ENCODE data around the gene FUT2. TPM values are rescaled to one million over a fixed set of nuclear protein-coding genes. Genes with fewer than 3 reads are reported as not detected.

Gene FUT2
- total and polyA plus RNA-seq, 2 of the 13 experiments (the other 11 are each of a cell fraction or from before 2014, with no cell fraction given): 0.07 TPM; not detected in 1

DNA sequence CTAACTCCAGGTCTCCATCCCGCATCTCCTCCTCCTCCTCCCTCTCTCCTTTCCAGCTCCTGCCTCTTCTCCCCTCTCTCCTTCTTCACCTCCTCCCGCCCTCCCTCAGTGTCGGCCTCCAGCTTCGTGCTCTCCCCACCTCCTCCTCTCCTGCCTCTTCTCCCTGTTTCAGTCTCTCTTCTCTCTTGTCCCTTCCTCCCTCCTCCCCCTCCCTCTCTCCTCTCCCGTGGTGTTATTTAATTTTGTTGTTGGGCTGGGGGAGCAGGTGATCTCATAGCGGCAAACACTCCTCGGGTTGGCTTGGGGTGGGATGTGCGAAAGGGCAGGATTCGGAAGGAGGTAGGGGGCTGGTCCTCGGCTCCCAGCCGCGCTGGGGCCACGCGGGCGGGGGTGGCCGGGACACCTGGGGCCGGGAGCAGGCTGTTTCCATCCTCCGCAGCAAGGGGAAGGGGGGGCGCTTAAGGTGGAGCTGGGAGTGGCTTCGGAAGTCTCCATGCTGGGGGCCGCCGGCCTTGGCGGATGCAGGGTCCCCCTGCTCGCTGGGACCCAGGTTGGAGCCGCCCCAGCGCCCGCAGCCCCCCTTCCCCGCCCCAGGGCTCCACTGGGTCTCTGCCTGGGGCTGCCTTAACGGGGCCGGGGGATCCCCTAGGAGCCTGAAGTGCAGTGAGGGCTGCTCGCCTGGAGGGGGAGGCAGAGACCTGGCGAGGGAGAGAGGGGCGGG is 49.6 kb upstream of the FUT2 start, which contains the start of gene CA11 (continued):
- TF ChIP-seq SSRP1 (CRISPR knock-in tag; IDR thresholded peaks at IDR 0.05): 0 out of 2 replicates have a peak, but pooled peaks have one; percentile 44
- no peak for TF ChIP-seq ZNF816 (CRISPR knock-in tag; IDR thresholded peaks at IDR 0.05; ENCODE audit: borderline replicate concordance)
- TF ChIP-seq ELF3 (CRISPR knock-in tag; IDR thresholded peaks at IDR 0.05): peak; percentile 14; the same call in 1 of the 2 replicates
- TF ChIP-seq SIN3A (IDR thresholded peaks at IDR 0.05; ENCODE audit: borderline replicate concordance, low read depth, low read length): no peak; the same call in 1 of the 2 replicates
- TF ChIP-seq, protein P1, sequence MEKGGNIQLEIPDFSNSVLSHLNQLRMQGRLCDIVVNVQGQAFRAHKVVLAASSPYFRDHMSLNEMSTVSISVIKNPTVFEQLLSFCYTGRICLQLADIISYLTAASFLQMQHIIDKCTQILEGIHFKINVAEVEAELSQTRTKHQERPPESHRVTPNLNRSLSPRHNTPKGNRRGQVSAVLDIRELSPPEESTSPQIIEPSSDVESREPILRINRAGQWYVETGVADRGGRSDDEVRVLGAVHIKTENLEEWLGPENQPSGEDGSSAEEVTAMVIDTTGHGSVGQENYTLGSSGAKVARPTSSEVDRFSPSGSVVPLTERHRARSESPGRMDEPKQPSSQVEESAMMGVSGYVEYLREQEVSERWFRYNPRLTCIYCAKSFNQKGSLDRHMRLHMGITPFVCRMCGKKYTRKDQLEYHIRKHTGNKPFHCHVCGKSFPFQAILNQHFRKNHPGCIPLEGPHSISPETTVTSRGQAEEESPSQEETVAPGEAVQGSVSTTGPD (CRISPR knock-in tag; IDR thresholded peaks at IDR 0.05): no peak
- no peak for TF ChIP-seq MEIS1 (CRISPR knock-in tag; IDR thresholded peaks at IDR 0.05; ENCODE audit: borderline replicate concordance)
- no peak for TF ChIP-seq CENPX (CRISPR knock-in tag; IDR thresholded peaks at IDR 0.05)
- no peak for TF ChIP-seq PAWR (CRISPR knock-in tag; IDR thresholded peaks at IDR 0.05; ENCODE audit: borderline replicate concordance)
- TF ChIP-seq MAZ (IDR thresholded peaks at IDR 0.05; ENCODE audit: borderline replicate concordance, low read depth, low read length): peak; percentile 93
- TF ChIP-seq MAZ (CRISPR knock-in tag; IDR thresholded peaks at IDR 0.05; ENCODE audit: low read depth): peak; percentile 76; the same call in 1 of the 2 replicates
- peak; percentile 13; the same call in 1 of the 2 replicates for TF ChIP-seq ZNF768 (CRISPR knock-in tag; IDR thresholded peaks at IDR 0.05)
- TF ChIP-seq KAT8 (CRISPR knock-in tag; IDR thresholded peaks at IDR 0.05): 0 out of 2 replicates have a peak, but pooled peaks have one; percentile 27
- TF ChIP-seq STAT5B (CRISPR knock-in tag; IDR thresholded peaks at IDR 0.05): no peak
- TF ChIP-seq, protein P2, sequence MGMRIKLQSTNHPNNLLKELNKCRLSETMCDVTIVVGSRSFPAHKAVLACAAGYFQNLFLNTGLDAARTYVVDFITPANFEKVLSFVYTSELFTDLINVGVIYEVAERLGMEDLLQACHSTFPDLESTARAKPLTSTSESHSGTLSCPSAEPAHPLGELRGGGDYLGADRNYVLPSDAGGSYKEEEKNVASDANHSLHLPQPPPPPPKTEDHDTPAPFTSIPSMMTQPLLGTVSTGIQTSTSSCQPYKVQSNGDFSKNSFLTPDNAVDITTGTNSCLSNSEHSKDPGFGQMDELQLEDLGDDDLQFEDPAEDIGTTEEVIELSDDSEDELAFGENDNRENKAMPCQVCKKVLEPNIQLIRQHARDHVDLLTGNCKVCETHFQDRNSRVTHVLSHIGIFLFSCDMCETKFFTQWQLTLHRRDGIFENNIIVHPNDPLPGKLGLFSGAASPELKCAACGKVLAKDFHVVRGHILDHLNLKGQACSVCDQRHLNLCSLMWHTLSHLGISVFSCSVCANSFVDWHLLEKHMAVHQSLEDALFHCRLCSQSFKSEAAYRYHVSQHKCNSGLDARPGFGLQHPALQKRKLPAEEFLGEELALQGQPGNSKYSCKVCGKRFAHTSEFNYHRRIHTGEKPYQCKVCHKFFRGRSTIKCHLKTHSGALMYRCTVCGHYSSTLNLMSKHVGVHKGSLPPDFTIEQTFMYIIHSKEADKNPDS (CRISPR knock-in tag; IDR thresholded peaks at IDR 0.05): no peak
- TF ChIP-seq ZC3H13 (CRISPR knock-in tag; IDR thresholded peaks at IDR 0.05): 0 out of 2 replicates have a peak, but pooled peaks have one; percentile 14
- TF ChIP-seq, protein P3, sequence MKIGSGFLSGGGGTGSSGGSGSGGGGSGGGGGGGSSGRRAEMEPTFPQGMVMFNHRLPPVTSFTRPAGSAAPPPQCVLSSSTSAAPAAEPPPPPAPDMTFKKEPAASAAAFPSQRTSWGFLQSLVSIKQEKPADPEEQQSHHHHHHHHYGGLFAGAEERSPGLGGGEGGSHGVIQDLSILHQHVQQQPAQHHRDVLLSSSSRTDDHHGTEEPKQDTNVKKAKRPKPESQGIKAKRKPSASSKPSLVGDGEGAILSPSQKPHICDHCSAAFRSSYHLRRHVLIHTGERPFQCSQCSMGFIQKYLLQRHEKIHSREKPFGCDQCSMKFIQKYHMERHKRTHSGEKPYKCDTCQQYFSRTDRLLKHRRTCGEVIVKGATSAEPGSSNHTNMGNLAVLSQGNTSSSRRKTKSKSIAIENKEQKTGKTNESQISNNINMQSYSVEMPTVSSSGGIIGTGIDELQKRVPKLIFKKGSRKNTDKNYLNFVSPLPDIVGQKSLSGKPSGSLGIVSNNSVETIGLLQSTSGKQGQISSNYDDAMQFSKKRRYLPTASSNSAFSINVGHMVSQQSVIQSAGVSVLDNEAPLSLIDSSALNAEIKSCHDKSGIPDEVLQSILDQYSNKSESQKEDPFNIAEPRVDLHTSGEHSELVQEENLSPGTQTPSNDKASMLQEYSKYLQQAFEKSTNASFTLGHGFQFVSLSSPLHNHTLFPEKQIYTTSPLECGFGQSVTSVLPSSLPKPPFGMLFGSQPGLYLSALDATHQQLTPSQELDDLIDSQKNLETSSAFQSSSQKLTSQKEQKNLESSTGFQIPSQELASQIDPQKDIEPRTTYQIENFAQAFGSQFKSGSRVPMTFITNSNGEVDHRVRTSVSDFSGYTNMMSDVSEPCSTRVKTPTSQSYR (CRISPR knock-in tag; IDR thresholded peaks at IDR 0.05; ENCODE audit: borderline replicate concordance): no peak; the same call in 1 of the 2 replicates
- no peak for TF ChIP-seq NFIC (IDR thresholded peaks at IDR 0.05; ENCODE audit: low read length)
- TF ChIP-seq ZKSCAN5 (CRISPR knock-in tag; IDR thresholded peaks at IDR 0.05): no peak
- TF ChIP-seq SPEN (CRISPR knock-in tag; IDR thresholded peaks at IDR 0.05; ENCODE audit: low read depth): peak; percentile 70
- peak; percentile 96 for TF ChIP-seq U2AF2 (IDR thresholded peaks at IDR 0.05; ENCODE audit: low read depth, low read length)
- no peak for TF ChIP-seq MIXL1 (CRISPR knock-in tag; IDR thresholded peaks at IDR 0.05)
- no peak for TF ChIP-seq TBP (CRISPR knock-in tag; IDR thresholded peaks at IDR 0.05)
- TF ChIP-seq, protein P4, sequence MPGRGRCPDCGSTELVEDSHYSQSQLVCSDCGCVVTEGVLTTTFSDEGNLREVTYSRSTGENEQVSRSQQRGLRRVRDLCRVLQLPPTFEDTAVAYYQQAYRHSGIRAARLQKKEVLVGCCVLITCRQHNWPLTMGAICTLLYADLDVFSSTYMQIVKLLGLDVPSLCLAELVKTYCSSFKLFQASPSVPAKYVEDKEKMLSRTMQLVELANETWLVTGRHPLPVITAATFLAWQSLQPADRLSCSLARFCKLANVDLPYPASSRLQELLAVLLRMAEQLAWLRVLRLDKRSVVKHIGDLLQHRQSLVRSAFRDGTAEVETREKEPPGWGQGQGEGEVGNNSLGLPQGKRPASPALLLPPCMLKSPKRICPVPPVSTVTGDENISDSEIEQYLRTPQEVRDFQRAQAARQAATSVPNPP (CRISPR knock-in tag; IDR thresholded peaks at IDR 0.05): no peak
- no peak for TF ChIP-seq ZNF709 (CRISPR knock-in tag; IDR thresholded peaks at IDR 0.05)
